ENCODE data around the gene ICAM4. TPM values are rescaled to one million over a fixed set of nuclear protein-coding genes. Genes with fewer than 3 reads are reported as not detected.
A peak's percentile ranks its signal among the peaks of the same experiment; 100 is the strongest.

The ICAM4 gene
- total and polyA plus RNA-seq, 2 of the 13 experiments (the other 11 are each of a cell fraction or from before 2014, with no cell fraction given), result 2.9 to 4.0 TPM

GRCh38 chr19:10251792-10252694 is 34.7 kb upstream of the ICAM4 start, which contains the start of gene MRPL4 (continued):
- no peak for TF ChIP-seq ERF (CRISPR knock-in tag; IDR thresholded peaks at IDR 0.05)
- peak; percentile 82 for TF ChIP-seq HOXD1 (CRISPR knock-in tag; IDR thresholded peaks at IDR 0.05)
- TF ChIP-seq RNF2 (conservative IDR thresholded peaks at IDR 0.05; ENCODE audit: low read depth), result peak; percentile 89
- peak; percentile 70 for TF ChIP-seq ZNF264 (CRISPR knock-in tag; IDR thresholded peaks at IDR 0.05)
- TF ChIP-seq ZBTB4 (CRISPR knock-in tag; IDR thresholded peaks at IDR 0.05; ENCODE audit: borderline replicate concordance), result peak; percentile 30; the same call in 1 of the 2 replicates
- no peak for TF ChIP-seq ZNF207 (IDR thresholded peaks at IDR 0.05; ENCODE audit: borderline replicate concordance)
- TF ChIP-seq ZNF891 (CRISPR knock-in tag; IDR thresholded peaks at IDR 0.05), result 0 out of 2 replicates have a peak, but pooled peaks have one; percentile 13
- peak; percentile 98 for TF ChIP-seq ATF7 (IDR thresholded peaks at IDR 0.05)
- TF ChIP-seq ATF7 (CRISPR knock-in tag; IDR thresholded peaks at IDR 0.05), result no peak; the same call in 1 of the 2 replicates
- peak; percentile 99 for TF ChIP-seq PHF20 (CRISPR knock-in tag; IDR thresholded peaks at IDR 0.05)
- TF ChIP-seq MEIS2 (CRISPR knock-in tag; IDR thresholded peaks at IDR 0.05), result no peak; the same call in 1 of the 2 replicates
- no peak for TF ChIP-seq ARNTL (CRISPR knock-in tag; IDR thresholded peaks at IDR 0.05)
- TF ChIP-seq ZNF569 (CRISPR knock-in tag; IDR thresholded peaks at IDR 0.05; ENCODE audit: borderline replicate concordance), result no peak
- TF ChIP-seq ZNF780A (CRISPR knock-in tag; IDR thresholded peaks at IDR 0.05), result peak; percentile 71; the same call in 1 of the 2 replicates
- TF ChIP-seq ZGPAT (CRISPR knock-in tag; IDR thresholded peaks at IDR 0.05), result peak; percentile 94; the same call in 1 of the 2 replicates
- no peak for TF ChIP-seq ZNF383 (CRISPR knock-in tag; IDR thresholded peaks at IDR 0.05; ENCODE audit: borderline replicate concordance)
- 0 out of 2 replicates have a peak, but pooled peaks have one; percentile 43 for TF ChIP-seq ZBTB34 (CRISPR knock-in tag; IDR thresholded peaks at IDR 0.05)
- peak; percentile 99 for TF ChIP-seq HOXA3 (CRISPR knock-in tag; IDR thresholded peaks at IDR 0.05)
- TF ChIP-seq CREBL2 (CRISPR knock-in tag; IDR thresholded peaks at IDR 0.05; ENCODE audit: borderline replicate concordance), result peak; percentile 50; the same call in 1 of the 2 replicates
- peak; percentile 95 for TF ChIP-seq DMAP1 (CRISPR knock-in tag; IDR thresholded peaks at IDR 0.05)
- no peak for TF ChIP-seq ZBTB3 (CRISPR knock-in tag; IDR thresholded peaks at IDR 0.05; ENCODE audit: borderline replicate concordance, low read depth)
- TF ChIP-seq MTERF4 (CRISPR knock-in tag; IDR thresholded peaks at IDR 0.05), result peak; percentile 80
- TF ChIP-seq HOXA7 (CRISPR knock-in tag; IDR thresholded peaks at IDR 0.05), result no peak
